ENCODE measurements around the gene ATXN1.

ATXN1 gene

DNA sequence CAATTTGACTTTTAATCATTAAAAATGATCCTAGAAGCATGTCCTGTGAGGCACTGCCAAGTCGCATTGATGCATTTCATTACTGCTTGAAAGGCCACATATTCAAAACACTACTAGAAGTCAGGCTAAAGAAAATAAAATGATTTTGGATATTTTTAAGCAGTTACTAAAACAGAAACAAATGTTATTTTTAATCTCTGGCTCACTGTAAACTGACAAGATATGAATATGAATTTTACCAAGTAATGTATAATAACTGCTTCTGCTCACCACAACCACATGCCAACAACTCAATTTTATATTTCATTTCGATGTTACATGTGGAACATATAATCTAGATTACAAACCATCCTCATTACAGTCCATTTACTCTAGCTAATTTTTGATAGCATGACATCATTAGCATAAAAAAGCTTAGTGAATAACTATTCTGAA is 90.6 kb downstream of the ATXN1 start:
- no peak for DNase-seq

DNA sequence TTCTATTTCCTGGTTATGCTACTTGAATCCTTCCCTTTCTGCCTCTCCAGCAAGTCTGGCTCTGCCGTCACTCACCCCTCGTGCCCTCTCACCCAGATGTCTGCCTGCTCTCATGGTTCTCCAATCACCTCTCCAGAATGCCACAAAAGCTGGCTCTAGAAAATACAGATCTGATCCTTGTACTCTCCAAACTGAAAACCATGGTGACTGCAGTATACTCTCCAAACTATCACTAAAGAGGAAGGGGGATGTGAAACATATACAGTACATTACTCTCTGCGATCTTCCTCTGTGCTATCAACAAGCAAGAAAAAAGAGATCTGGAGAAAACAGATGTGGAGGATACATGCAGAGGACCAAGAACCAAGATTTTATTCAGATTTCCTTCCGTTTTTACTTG is 91.1 kb downstream of the ATXN1 start:
- no peak for DNase-seq

DNA sequence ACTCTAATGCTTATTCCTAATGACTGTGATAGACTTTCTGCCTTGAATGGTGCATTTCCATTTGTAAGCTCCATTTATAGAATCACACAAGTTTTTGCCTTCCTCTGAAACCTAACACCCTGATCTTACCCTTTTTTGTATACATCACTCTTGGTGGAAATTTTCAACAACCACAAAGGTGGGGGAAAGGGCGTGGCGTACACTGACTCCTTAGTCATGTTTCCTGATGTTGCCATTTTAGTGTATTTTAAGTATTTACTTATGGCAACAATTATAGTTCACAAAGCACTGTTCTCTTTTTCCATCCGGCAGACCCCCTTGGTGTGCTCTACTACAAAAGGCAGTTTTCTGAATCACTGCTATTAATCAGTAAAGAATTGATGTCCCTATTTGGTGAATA is 92.0 kb downstream of the ATXN1 start:
- DNase-seq: no peak

DNA sequence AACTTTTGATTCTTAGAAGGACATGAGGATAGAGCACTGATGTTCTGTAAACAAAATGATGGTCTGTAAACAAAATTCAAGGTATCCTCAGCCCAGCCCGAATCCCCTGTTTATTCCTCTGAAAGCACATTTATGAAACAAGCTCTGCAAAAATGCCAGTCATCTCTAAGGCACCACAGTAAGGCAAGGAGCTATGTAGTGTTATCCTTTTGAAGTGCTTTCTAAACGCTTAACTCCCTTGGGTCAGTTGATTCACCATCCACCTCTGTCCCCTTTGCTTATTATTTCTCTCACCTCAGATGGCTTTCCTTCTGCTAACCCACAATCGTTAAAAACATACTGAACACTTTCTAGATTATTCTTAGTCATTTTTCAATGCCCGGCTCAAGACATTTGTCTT is 93.8 kb downstream of the ATXN1 start:
- no peak for DNase-seq

DNA sequence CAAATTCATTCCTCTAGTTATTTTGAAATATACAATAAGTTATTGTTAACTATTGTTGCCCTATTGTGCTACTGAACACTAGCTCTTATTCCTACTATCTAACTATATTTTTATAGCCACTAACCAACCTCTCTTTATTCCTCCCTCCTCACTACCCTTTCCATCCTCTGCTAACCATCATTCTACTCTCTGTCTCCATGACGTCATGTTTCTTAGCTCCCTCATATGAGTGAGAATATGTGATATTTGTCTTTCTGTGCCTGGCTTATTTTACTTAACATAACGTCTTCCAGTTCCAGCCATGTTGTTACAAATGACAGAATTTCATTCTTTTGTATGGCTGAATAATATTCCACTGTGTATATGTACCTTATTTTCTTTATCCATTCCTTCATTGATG is 95.3 kb downstream of the ATXN1 start:
- no peak for DNase-seq

DNA sequence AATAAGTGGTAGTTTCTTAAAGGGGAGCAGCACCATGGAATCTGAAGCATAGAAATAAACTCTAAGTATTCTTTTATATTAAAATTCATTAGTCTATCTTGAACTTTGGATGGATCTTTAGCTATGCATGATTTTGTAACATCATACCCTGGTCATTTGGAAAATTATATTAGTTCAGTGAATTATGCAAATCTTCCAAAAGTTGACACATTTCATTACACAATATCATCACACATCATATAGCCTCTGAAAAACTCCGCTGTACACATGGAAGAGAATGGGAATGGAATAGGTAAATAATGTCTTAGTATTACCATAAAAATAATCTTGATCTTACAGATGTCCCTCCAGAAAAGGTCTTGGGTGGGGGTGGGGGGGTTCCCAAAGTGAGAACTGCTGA is 96.1 kb downstream of the ATXN1 start:
- no peak for DNase-seq

DNA sequence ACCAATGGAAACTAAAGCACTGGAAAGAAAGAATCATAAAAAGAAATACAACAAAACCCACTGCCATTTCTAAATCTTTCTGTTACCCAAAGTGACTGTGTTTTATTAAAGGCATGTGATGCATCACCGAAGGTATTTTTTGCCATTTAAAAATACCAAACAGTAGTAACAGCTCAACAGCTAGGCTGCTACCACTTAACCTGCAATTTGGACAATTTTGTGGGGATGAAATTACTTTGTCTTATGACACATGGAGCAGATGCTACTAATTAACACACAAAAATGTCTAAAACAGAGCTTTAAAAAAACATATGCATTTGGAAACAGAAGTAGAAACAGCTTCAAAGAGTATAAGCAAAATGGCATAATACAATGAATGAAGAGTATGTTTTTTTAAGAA is 97.4 kb downstream of the ATXN1 start:
- no peak for DNase-seq

DNA sequence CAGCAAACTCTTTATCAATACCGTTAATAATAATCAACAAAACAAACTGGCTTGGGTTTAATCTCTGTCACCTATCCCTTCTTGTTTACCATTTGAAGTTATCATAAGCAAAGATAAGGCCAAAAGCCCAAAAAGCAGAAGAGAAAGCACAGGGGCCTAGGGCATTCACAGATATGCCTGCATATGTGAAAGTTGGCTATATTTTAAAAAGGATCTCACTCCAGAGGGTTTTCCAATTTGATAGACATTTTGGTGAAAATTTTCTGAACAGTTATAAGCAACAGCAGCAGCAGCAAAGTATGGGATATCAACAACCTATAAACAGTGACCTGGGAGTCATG is 101.1 kb downstream of the ATXN1 start:
- no peak for DNase-seq

DNA sequence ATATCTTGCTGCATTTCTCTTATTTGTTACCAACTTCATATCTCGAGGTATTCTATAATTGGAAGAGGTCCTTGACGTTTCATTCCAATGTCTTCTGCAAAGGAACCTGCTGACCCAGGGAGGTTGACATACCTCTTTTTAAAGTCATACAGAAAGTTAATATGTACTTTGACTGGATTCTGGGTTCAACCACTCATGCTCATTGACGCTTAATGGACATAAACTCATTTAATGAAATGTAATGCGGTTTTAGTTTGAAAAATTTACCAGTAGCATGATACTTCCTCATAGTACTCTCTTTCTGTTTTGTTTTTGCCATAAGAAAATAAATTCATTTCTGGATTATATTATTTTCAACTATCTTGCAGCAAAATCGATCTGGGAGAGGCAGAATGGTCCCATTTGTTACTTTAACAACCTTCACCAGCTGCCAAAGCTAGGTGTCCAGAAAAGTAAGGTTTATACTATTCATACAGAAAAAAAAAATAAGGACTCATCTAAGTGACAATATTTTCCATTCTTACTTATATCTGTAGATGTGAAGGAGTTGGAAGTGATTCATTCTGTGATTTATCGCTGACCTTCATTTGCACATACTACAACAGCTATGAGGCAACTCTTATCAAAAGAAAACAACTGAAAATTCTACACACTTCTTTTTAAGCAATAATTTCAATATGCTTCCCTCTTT is 101.6 kb downstream of the ATXN1 start:
- no peak for DNase-seq

DNA sequence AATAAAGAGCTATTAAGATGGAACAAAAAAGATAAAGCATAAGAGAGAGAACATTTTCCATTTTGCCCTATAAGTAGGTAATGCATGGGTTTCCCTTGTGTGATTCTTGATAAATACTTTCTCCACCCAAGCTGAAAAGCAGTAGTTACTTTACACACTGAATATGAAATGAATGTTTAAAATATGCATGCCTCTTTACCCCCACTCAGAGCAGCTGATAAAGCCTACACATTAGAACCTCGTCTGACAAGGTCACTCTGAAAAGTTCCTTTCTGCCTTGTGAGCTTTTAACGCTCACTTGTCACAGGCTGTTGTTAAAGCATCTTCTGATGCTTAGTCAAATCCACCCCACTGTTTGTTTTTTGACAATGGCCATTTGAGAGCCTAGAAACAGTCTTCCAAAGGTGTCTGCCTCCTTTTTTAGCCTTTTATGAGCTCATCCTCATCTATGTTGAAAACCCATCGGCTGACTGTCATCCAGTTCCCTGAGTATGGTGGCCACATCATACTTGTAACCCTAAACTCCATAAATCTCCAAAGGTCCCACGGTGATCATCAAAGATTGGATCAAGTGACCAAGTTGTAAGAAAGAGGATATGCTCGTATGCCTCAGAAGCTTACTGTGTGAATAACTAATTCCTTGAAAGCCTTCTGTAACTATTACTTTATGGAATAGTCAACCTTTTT is 102.8 kb downstream of the ATXN1 start:
- DNase-seq: no peak

DNA sequence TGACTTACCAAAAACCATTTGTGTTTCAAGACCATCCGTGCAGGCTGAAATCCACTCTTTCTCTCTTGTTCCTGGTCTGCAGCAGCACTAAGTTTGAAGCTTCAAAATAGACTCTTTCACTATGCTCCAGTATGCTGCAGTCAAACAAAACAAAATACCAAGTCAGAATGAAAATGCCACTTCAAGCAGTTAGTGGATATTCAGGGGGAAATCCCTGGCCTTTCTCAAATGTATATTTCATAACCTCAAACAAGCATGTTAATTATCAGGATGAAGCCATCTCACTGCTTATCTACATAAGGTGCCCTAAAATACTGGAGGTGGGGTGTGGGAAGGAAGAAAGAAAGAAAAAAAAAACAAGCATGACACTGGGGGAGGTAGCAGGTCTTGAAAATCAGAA is 103.5 kb downstream of the ATXN1 start:
- DNase-seq: no peak

DNA sequence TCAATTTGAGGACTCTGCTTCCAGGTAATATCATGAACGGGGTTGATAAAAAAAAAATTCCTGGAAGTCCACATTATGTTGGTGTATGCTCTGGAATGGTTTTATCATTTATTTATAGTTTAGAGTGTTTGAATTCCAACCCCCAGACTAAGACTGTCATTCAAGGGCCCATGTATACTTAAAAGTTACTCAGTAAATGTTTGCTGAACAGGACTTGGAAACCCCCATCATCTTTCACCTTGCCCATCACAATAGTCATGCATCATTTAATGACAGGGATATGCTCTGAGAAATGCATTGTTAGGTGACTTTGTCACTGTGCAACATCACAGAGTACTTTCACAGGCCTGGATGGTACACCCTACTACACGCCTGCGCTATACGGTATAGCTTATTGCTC is 104.8 kb downstream of the ATXN1 start:
- DNase-seq: no peak

DNA sequence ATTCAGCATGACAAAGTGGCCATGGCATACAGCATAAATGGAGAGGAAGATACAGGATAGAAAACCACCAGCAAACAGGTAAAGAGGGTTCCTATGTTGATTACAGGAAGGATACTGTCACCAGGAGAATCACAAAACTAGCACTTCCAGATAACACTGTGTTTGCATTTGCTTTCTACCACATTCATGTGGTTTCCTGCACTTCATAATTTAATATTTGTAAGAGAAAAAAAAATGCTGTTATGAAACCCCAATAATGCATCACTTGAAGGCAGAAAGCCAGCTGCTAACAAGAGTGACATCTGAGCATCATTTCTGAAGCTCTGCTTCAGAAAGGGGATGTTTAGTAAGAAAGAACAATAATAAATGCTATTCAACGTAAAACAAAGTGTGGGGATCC is 106.6 kb downstream of the ATXN1 start:
- no peak for DNase-seq

DNA sequence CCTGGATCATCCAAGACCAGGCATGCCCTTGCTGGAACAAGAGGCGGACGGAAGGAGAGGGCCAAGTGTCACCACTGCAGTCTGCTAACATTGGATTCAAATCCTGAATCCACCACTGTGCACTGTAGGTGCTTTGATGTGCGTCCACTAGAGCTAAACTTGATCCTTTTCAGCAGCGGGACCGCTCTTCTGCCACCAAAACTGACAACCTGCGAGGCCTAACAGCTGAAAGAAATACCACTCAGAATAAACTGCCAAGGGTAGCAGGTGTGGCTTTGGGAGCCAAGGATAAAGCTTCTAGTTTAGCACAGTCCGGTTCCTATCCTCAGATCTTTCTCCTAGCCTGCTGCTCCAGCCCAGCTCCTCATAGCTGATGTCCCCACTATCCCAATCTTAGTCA is 108.0 kb downstream of the ATXN1 start:
- no peak for DNase-seq

DNA sequence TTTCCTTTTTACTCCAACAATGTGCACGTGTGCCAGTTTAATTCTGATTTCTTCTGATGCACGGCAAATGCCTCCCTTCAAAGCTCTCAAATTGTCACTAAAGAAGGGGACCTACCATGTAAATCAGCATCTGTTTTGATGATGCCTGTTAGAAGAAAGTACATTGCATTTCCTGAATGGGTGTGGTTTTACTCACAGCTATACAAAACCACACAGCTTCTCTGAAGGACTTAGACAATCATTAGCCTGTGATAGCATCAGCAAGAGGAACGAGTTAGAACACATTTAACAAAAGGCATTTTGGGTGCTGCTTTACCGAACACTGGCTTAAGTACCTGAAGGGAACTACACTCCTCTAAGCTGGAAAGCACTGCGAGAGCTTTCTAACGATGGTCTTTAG is 109.4 kb downstream of the ATXN1 start:
- DNase-seq: no peak

DNA sequence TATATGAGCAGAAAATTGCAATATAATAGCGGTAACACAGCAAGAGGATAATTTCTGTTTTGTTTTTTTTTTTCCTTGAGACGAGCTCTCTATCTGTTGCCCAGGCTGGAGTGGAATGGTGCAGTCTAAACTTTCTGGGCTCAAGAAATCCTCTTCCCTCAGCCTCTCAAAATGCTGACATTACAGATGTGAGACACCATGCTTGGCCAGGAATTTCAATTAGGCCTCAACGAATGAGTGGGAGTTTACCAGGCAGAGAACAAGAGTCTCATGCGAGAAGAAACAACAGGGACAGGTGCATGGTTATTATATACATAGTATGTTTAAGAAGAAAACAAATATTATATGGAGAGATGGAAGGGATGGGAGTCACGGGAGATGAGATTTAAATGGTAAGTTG is 111.4 kb downstream of the ATXN1 start:
- DNase-seq: no peak

DNA sequence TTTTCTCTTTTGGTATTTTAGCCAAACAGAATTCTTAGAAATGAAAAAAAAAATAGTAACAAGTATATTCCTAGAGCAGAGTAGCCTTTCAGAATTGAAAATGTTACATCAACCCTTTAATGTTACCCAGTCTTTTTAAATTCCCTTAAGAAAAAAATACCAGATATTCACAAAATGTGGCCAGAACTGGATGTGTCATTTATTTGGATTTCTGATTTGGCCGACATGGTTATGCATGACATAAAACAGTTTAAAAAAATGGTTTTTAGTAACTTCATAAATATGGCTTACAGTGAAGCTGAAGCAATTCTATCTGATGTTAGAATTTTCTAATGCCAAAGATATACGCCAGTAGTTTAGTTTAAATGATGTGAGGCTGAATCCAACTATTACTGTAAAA is 112.0 kb downstream of the ATXN1 start:
- DNase-seq: no peak

DNA sequence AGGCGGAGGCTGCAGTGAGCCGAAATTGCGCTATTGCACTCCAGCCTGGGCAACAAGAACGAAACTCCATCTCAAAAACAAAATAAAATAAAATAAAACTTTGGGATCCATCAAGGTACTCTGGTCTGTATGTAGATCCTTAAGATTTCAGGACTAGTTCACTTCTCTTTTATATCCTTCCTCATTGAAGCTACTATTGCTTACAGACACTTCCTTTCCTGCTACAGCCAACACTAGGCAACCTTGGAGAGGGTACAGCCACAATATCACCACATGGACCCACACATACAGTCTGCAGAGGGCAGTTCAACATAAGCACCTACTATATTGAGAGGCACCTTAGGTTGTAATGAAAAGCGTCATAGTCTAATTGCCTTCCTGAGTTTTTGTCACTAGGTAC is 113.3 kb downstream of the ATXN1 start:
- DNase-seq: no peak

DNA sequence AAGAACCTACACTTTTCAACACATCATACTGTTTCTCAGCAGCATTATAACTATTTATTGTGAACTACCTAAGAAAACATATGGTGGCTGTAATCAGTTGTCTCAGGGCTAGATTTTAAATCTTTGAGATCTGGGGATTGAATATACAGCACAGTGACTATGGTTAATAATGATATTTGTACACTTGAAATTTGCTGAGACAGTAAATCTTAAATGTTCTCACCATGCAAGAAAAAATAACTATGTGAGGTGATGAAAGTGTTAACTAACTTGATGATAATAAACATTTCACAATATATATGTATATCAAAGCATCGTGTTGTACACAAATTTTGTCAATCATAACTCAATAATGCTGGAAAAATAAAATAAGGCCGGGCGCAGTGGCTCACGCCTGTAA is 113.8 kb downstream of the ATXN1 start:
- DNase-seq: no peak

DNA sequence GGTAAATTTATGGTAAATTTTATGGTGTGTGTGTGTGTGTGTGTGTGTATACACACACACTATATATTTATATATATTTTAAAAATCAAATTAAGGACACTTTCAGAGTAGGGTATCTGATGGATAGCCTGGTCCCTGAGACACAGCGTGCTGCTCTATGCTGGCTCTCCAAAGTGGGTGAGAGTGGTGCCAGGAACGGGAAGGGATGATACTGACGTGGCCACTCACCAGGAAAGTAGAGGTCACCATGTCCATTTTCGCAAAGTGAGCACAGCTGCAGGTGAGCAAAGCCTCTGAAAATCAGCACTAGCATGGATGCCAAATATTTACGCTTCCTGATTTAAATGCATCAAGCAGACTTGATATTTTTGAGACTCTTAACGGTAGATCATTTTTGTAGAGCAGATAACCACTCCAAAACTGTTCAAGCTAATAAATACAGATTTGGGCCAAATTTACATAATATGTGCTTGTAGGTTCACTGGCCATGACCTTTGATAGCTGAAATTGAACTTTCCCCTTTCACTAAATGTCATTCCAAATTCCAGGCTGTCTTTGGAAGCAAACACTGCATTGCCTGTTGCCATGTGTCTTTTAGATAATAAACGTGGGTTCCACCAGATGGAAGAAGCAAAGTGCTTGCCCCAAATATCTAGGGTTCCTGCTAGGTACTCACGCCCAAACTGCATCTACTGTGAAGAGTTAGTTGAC is 116.6 kb downstream of the ATXN1 start:
- no peak for DNase-seq

DNA sequence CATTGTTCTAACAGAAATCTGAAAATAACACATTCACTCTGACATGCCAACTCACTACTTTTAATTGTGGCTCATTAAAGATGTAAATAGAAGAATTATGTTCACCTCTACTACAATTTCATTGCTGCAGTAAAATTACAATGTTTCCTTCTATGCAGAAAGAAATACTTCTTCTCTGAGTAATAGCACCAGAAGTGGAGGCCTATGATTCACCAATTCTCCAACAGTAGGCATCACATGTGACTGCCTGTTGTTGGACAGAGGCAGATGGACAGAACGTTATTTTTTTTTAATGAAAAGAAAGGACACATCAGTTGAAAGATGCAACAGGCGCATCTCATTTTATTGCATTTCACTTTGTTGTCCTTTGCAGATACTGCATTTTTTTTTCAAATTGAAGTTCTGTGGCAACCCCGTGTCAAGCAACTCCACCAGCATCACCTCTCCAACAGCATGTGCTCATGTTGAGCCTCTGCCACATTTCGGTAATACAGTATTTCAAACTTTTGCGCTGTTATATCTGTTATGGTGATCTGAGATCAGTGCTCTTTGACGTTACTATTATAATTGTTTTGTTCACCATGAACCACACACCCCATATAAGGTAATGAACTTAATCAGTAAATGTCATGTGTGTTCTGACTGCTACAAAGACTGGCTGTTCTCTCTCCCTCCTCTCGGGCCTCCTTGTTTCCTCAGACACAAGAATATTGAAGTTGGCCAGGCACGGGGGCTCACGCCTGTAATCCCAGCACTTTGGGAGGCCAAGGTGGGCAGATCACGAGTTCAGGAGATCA is 121.4 kb downstream of the ATXN1 start:
- DNase-seq: no peak

DNA sequence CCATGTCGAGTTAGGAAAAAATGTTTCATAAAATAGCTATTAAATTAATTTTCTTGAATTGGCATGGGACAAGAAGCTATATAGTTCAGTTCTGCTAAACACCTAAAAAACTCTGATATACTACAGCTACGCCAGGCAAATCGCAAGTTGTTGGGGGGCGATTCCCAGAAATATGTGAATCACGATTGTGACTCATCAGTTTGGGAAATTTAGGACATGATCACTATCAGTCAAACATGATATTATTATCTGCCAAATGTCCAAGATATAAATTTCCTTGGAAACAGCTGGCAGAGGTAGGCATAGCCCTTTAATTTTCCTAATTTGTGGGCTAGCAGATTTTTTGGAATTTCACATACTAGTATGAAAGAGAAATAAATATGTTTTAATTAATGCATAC is 123.6 kb downstream of the ATXN1 start:
- no peak for DNase-seq

DNA sequence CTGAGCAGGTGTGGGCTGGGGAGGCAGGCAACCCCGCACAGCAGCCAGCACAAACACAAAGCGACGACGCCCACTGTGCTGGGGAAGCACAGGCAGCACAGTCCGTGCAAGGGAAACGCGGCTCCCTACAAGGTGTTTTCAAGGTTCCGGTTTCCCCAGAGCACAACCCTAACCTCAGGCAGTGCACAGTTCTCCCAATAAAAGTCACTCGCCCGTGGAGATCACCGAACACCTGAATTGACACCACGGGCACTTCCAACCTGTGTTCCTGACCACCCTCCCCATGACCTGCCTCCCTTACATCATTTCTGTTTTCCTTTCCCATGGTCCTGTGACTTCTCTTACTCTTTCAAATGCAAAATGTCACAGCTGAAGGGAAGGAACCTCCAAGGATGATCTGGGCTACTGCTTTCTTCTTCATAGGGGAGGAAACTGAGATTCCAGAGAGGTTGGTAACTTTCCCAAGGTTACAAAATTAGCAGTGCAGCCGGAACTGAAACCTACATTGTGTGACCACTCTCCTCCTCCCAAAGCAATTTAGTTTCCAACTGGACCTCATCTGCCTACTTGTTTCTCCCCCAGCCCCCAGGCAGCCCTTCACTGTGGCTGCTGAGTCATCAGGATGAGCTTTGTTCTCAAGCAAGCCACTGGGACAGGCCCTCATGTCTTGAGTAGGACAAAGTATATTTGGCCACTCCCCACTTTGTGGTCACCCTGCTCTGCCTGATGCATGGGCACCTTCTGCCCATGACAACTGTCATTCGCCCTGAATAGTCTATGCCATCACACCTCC is 125.3 kb downstream of the ATXN1 start:
- no peak for DNase-seq

Data from activated gamma-delta T cell (primary cell).